Hematopoietic multipotent progenitor cell treated with erythropoietin and hydrocortisone succinate and interleukin-3 and kit ligand, for 6 days (in vitro differentiated cells): ENCODE results near the gene FAM168A.

Experiments used
- DNase-seq: peaks from one replicate; pipeline ENCODE4 v3.0.0-alpha.2; 2015

FAM168A gene

GRCh38 chr11:73420136-73420535 is 177.8 kb downstream of the FAM168A start:
- DNase-seq = no peak

GRCh38 chr11:73416786-73417185 is 181.1 kb downstream of the FAM168A start:
- DNase-seq = no peak

GRCh38 chr11:73415854-73416615 is 181.9 kb downstream of the FAM168A start:
- no peak for DNase-seq

- DNase-seq = peak; percentile 51
Observed at GRCh38 chr11:73414977-73415651, 182.8 kb downstream of the FAM168A start.

GRCh38 chr11:73413256-73413655 is 184.7 kb downstream of the FAM168A start:
- no peak for DNase-seq

GRCh38 chr11:73412308-73412707 is 185.6 kb downstream of the FAM168A start:
- no peak for DNase-seq

GRCh38 chr11:73411031-73411430 is 186.9 kb downstream of the FAM168A start:
- no peak for DNase-seq

- no peak for DNase-seq
Observed at GRCh38 chr11:73410627-73411026, 187.3 kb downstream of the FAM168A start.

- DNase-seq = no peak
Observed at GRCh38 chr11:73409431-73409830, 188.5 kb downstream of the FAM168A start.

- no peak for DNase-seq
Observed at GRCh38 chr11:73406619-73407018, 191.3 kb downstream of the FAM168A start.

- DNase-seq = no peak
Observed at GRCh38 chr11:73406131-73406530, 191.8 kb downstream of the FAM168A start.

- no peak for DNase-seq
Observed at GRCh38 chr11:73405146-73405510, 192.8 kb downstream of the FAM168A start.

- DNase-seq = no peak
Observed at GRCh38 chr11:73404506-73405145, 193.3 kb downstream of the FAM168A start.

GRCh38 chr11:73404048-73404447 is 193.9 kb downstream of the FAM168A start:
- peak; percentile 64 for DNase-seq

GRCh38 chr11:73403541-73403940 is 194.4 kb downstream of the FAM168A start:
- no peak for DNase-seq

GRCh38 chr11:73402834-73403185 is 195.1 kb downstream of the FAM168A start:
- DNase-seq = peak; percentile 64

- no peak for DNase-seq
Observed at GRCh38 chr11:73401924-73402833, 195.7 kb downstream of the FAM168A start.

- DNase-seq = no peak
Observed at GRCh38 chr11:73401217-73401923, 196.5 kb downstream of the FAM168A start.

- no peak for DNase-seq
Observed at GRCh38 chr11:73400293-73400692, 197.6 kb downstream of the FAM168A start.

GRCh38 chr11:73399636-73400035 is 198.3 kb downstream of the FAM168A start:
- DNase-seq = peak; percentile 38

GRCh38 chr11:73399159-73399590 is 198.7 kb downstream of the FAM168A start:
- no peak for DNase-seq

- no peak for DNase-seq
Observed at GRCh38 chr11:73398721-73399120, 199.2 kb downstream of the FAM168A start.
